Measurements from ENCODE around the gene TIGD3. TPM values are rescaled to one million over a fixed set of nuclear protein-coding genes. Genes with fewer than 3 reads are reported as not detected.

Gene TIGD3, protein sequence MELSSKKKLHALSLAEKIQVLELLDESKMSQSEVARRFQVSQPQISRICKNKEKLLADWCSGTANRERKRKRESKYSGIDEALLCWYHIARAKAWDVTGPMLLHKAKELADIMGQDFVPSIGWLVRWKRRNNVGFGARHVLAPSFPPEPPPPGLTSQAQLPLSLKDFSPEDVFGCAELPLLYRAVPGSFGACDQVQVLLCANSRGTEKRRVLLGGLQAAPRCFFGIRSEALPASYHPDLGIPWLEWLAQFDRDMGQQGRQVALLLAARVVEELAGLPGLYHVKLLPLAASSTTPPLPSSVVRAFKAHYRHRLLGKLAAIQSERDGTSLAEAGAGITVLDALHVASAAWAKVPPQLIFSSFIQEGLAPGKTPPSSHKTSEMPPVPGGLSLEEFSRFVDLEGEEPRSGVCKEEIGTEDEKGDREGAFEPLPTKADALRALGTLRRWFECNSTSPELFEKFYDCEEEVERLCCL
- 0.05 and 0.30 TPM in 2 replicates for total RNA-seq

DNA sequence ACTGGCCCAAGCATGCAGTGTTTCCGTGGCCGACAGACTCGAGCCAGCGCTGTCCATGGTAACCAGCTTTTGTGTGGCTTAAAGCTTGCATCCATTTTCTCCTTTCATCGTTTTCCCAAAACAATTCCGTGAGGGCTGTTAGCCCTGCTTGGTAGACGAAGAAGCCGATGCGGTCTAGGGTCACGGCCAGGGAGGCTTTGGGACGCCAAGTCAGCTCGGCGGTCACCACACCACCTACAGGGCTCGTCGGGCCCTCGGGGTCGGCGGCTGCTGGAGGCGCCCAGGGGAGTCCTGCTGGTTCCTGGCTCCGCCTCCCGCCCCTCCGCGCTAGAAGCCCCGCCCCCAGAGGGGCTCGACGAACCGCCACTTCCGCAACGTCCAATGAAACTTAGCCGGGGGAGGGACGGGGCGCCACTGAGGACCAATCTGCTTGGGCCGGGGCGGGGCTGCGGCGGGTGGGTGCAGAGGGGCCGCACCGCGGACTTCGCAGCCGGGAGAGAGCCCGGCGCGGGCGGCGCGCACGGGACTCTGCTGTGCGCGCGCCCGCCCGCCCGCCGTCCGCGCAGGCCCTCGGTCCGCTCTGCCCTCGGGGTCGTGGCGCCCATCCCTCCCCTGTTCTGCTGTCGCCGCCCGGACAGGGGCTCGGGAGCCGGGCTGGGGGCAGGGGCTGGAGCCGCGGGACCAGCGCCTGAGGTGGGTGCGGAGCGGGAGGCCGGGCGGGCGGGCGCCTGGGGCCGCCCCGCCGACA is at the start of gene TIGD3:
Gene TIGD3 (plus strand): TSS at position 487 of the 748 bp plus-strand sequence. CDS start 1,058 bp downstream, outside the sequence.

DNA sequence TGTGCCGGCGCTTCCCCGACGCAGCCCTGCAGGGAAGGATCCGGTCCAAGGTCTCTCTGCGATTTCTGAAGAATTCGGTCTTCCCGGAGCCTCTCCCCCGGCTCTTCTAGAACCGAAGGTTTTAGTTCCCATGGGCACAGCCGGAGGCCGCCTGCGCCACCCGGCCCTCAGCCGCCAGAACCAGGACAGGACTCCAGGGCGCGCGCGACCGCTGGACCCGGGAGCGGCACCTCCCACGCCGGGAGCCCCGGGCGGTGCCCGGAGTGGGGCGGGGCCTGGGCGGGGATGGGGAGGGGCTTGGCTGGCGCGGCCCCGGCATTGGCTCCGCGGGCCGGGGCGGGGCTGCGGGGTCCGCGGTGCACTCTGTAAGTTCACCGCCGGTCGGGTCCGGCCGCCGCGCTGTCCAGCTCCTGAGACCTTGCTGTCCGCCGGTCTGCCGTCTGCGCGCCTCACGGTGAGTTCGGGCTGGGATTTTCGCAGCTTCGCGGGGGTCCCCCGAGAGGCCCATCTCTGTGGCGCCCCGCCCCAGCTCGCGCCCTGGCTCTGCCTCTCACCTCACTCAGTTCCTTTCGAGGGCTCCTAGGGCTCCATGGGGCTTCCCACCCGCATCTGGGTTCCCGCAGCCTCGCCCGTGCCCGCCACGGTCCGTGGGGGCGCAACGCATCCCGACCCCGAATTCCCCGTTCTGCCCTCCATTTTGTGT is 39.9 kb upstream of the TIGD3 start, which contains the start of gene CDC42EP2:
Gene CDC42EP2 (plus strand): TSS at position 366 of the 703 bp plus-strand sequence. CDS start 6,033 bp downstream, outside the sequence.

DNA sequence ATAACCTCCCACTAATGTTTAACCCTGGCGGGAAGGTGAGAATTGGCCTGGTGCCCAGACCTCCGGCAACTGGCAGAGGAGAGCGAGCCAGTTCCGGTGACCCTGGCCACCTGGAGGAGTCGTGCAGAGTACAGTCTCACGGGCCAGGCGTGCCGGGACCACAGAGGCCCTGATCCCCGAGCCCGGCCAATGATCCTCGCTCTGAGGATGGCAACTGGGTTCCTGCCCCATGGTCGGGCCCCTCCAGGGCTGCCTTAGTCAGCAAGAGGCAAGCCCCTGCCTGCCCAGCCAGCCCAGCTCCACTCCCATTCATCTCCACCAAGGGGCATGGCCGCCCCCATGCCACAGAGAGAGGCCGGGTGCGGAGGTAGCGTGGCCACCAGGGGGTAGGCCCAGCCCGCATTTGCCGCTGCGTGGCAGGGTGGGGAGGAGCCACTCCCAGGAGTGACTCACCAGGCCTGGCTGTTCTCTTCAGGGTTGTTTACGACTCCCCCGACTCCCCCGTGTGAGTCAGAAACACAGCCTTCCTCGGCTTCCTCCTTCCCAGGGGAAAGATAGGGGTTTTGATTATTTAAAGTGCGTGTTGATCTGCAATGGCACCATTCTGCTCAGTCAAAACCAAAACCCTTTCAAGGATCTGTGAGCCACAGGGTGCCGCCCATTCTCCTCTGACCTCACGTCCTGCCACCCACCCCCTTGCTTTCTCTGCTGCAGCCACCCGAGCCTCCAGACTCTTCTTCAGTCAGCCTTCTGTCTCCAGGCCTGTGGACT is 27.7 kb downstream of the TIGD3 start, which contains the start of gene SLC25A45:
Gene SLC25A45 (minus strand): TSS at position 614 of the 771 bp plus-strand sequence. CDS start 695 bp downstream, outside the sequence.

DNA sequence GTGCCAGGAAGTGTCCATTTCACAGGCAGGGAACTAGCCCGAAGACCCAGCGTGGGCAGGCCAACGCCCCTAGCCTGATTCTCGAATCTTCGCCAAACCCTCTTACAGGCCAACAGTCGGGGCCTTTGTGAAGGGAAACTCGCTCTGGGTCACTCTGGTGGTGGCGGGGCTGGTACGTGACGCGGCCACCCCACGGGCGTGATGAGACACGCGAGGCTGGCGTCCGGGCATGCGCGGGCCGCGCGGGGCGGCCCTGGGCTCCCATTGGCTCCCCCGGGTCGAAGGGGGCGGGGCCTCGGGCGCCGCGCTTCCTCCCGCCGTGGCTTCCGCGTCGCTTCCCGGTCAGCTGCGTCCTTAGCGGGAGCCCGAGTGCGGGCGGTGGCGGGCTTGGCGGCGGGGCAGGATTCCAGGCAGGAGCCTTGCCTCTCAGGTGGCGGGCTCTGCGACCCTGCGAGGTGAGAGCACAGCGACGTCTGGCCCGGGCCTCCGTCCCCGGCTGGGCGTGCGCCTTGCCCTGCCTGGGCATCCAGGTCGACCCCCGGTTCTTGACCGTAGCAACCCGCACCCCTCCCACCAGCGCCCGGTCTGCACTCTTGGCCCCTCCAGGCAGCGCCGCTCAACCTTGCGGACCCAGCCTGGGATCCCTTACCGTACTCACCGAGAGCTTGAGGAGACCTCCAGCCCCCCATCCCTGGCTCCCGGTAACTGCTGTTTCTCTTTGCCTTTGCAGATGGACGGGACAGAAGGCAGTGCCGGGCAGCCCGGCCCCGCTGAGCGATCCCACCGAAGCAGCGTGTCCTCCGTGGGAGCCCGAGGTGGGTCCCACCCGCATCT is 32.0 kb downstream of the TIGD3 start, which contains the start of gene FRMD8:
Gene FRMD8 (plus strand): TSS at position 331 of the 834 bp plus-strand sequence. CDS start 400 bp downstream, at position 731.

Other genes starting within 250 kb of the TIGD3 start
- gene TM7SF2, start 242.9 kb upstream of the TIGD3 start, total RNA-seq = 12.2 and 17.0 TPM in 2 replicates
- gene ZNHIT2, start 237.1 kb upstream of the TIGD3 start, total RNA-seq = 6.5 and 7.3 TPM in 2 replicates
- gene FAU, start 232.6 kb upstream of the TIGD3 start, total RNA-seq = 104 and 213 TPM in 2 replicates
- gene MRPL49, start 232.4 kb upstream of the TIGD3 start, total RNA-seq = 44.0 and 47.2 TPM in 2 replicates
- 25.2 and 38.0 TPM in 2 replicates for gene SYVN1, start 220.2 kb upstream of the TIGD3 start, total RNA-seq
- not detected in 2 replicates for gene SPDYC, start 184.5 kb upstream of the TIGD3 start, total RNA-seq
- gene CAPN1, start 172.8 kb upstream of the TIGD3 start, total RNA-seq = 52.6 and 180 TPM in 2 replicates
- 1.5 and 7.9 TPM in 2 replicates for gene POLA2, start 92.8 kb upstream of the TIGD3 start, total RNA-seq
- 20.8 and 23.7 TPM in 2 replicates for gene CDC42EP2, start 39.9 kb upstream of the TIGD3 start, total RNA-seq
- gene DPF2, start 20.9 kb upstream of the TIGD3 start, total RNA-seq = 38.3 and 53.9 TPM in 2 replicates
- gene SLC25A45, start 27.9 kb downstream of the TIGD3 start, total RNA-seq = 1.2 and 1.5 TPM in 2 replicates
- gene FRMD8, start 31.9 kb downstream of the TIGD3 start, total RNA-seq = 38.9 and 46.0 TPM in 2 replicates
- 241 and 258 TPM in 2 replicates for gene NEAT1, start 68.0 kb downstream of the TIGD3 start, total RNA-seq
- gene MALAT1, start 144.3 kb downstream of the TIGD3 start, total RNA-seq = 11,132 and 13,288 TPM in 2 replicates
- gene SCYL1, start 170.3 kb downstream of the TIGD3 start, total RNA-seq = 91.8 and 103 TPM in 2 replicates
- 140 and 192 TPM in 2 replicates for gene LTBP3, start 203.6 kb downstream of the TIGD3 start, total RNA-seq
- gene ZNRD2, start 215.7 kb downstream of the TIGD3 start, total RNA-seq = 37.7 and 43.6 TPM in 2 replicates
- gene FAM89B, start 217.8 kb downstream of the TIGD3 start, total RNA-seq = 27.3 and 34.8 TPM in 2 replicates
- 69.5 and 103 TPM in 2 replicates for gene EHBP1L1, start 221.3 kb downstream of the TIGD3 start, total RNA-seq
- 0.09 and 0.30 TPM in 2 replicates for gene KCNK7, start 241.0 kb downstream of the TIGD3 start, total RNA-seq

Measured in smooth muscle cell of the umbilical artery (primary cell).